Daoy (cell line): ENCODE data around the gene MTO1. TPM values are rescaled to one million over a fixed set of nuclear protein-coding genes. Genes with fewer than 3 reads are reported as not detected.
"Not testable (repeated sequence)": the region's sequence is repeated elsewhere in the genome, so short reads cannot be mapped to it uniquely, and the experiment has no call there.

Experiments
- DNase-seq: peaks from one replicate; pipeline ENCODE4 v3.0.0-alpha.2; 2015; ENCODE audit warnings: low read depth
- total RNA-seq: library from RNA; depleted of rRNA; stranded (reverse); fragments of >200 nt; shearing (Covaris generic); gene quantifications from 2 replicates; pipeline ENCODE4 v1.2.3, GENCODE V29; 2014; rRNA removed

Gene MTO1
- total RNA-seq = 42.0 and 44.0 TPM in 2 replicates

- peak; percentile 95 for DNase-seq
These were observed at the start of gene MTO1 for GRCh38 chr6:73461537-73462350. Gene MTO1, plus strand, starts transcription at chr6:73461737. Its CDS starts 118 bp downstream, at chr6:73461855.

GRCh38 chr6:73413102-73413501, 48.4 kb upstream of the MTO1 start:
- no peak for DNase-seq

- peak; percentile 36 for DNase-seq
These were observed 43.3 kb upstream of the MTO1 start for GRCh38 chr6:73418081-73418741.

GRCh38 chr6:73421534-73421933, 40.0 kb upstream of the MTO1 start:
- DNase-seq = no peak

- DNase-seq = no peak
These were observed 26.3 kb upstream of the MTO1 start for GRCh38 chr6:73435236-73435635.

- DNase-seq = no peak
These were observed 18.0 kb upstream of the MTO1 start for GRCh38 chr6:73443555-73443954.

- peak; percentile 72 for DNase-seq
These were observed 10.1 kb upstream of the MTO1 start for GRCh38 chr6:73451223-73452106.

GRCh38 chr6:73452107-73452461, 9.5 kb upstream of the MTO1 start, which contains the start of gene CGAS:
Gene CGAS, minus strand, starts transcription at chr6:73452297. Its CDS starts 116 bp downstream, at chr6:73452181.
- peak; percentile 88 for DNase-seq

GRCh38 chr6:73455865-73456629, 5.5 kb upstream of the MTO1 start:
- DNase-seq = no peak

GRCh38 chr6:73459474-73459873, 2.1 kb upstream of the MTO1 start:
- not testable (repeated sequence) for DNase-seq

GRCh38 chr6:73460056-73460455, 1.5 kb upstream of the MTO1 start:
- DNase-seq = no peak

- DNase-seq = no peak
These were observed 10.3 kb downstream of the MTO1 start for GRCh38 chr6:73471686-73472290.

- no peak for DNase-seq
These were observed 15.2 kb downstream of the MTO1 start for GRCh38 chr6:73476723-73477122.

GRCh38 chr6:73477407-73477806, 15.9 kb downstream of the MTO1 start:
- DNase-seq = no peak

GRCh38 chr6:73481969-73482368, 20.4 kb downstream of the MTO1 start:
- DNase-seq = no peak

GRCh38 chr6:73484438-73484837, 22.9 kb downstream of the MTO1 start:
- DNase-seq = no peak

- no peak for DNase-seq
These were observed 25.9 kb downstream of the MTO1 start for GRCh38 chr6:73487473-73487872.

GRCh38 chr6:73491377-73491776, 29.8 kb downstream of the MTO1 start:
- no peak for DNase-seq

GRCh38 chr6:73497915-73498314, 36.4 kb downstream of the MTO1 start:
- no peak for DNase-seq

GRCh38 chr6:73503027-73503772, 41.7 kb downstream of the MTO1 start:
- DNase-seq = no peak
